Smooth muscle cell (in vitro differentiated cells): Measurements from ENCODE around the gene IDH3A. TPM values are rescaled to one million over a fixed set of nuclear protein-coding genes. Genes with fewer than 3 reads are reported as not detected.

Experiments
- DNase-seq: peaks from one replicate; lab custom pipeline; 2025; ENCODE audit not compliant: unreplicated experiment; lab: John Stamatoyannopoulos, UW
- H2AFZ ChIP-seq: fragments of 200-600 bp; sonication (generic); 2 replicates; pipeline ENCODE4 v1.6.0; 2016; ENCODE audit warnings: antibody characterized with exemption, low read depth, mild to moderate bottlenecking
- H3F3A ChIP-seq: fragments of 200-600 bp; sonication (generic); 2 replicates; pipeline ENCODE4 v1.6.0; 2017; ENCODE audit warnings: antibody characterized with exemption, low read depth
- H3K27ac ChIP-seq: fragments of 200-600 bp; sonication (generic); 2 replicates; pipeline ENCODE4 v1.5.1; 2016; ENCODE audit warnings: low read depth, mild to moderate bottlenecking
- H3K27me3 ChIP-seq: fragments of 200-600 bp; sonication (generic); 2 replicates; pipeline ENCODE4 v1.6.1; 2016; ENCODE audit warnings: low read depth, mild to moderate bottlenecking
- H3K36me3 ChIP-seq: fragments of 200-600 bp; sonication (generic); 2 replicates; pipeline ENCODE4 v1.5.1; 2016; ENCODE audit warnings: low read depth
- H3K4me1 ChIP-seq: fragments of 200-600 bp; sonication (generic); 2 replicates; pipeline ENCODE4 v1.5.1; 2016; ENCODE audit warnings: low read depth
- H3K4me2 ChIP-seq: fragments of 200-600 bp; sonication (generic); 2 replicates; pipeline ENCODE4 v1.6.0; 2016; ENCODE audit warnings: mild to moderate bottlenecking
- H3K4me3 ChIP-seq: fragments of 200-600 bp; sonication (generic); 2 replicates; pipeline ENCODE4 v1.5.1; 2016; ENCODE audit warnings: mild to moderate bottlenecking
- H3K79me2 ChIP-seq: fragments of 200-600 bp; sonication (generic); 2 replicates; pipeline ENCODE4 v1.6.0; 2016; ENCODE audit warnings: low read depth, mild to moderate bottlenecking
- H3K9ac ChIP-seq: fragments of 200-600 bp; sonication (generic); 2 replicates; pipeline ENCODE4 v1.6.0; 2016; ENCODE audit warnings: low read depth
- H3K9me3 ChIP-seq: fragments of 200-600 bp; sonication (generic); replicated peaks from 2 replicates; pipeline ENCODE4 v1.5.1; 2016; ENCODE audit warnings: low read depth
- H4K20me1 ChIP-seq: fragments of 200-600 bp; sonication (generic); 2 replicates; pipeline ENCODE4 v1.6.0; 2016; ENCODE audit warnings: low read depth
- WGBS: methylation state at CpG from one replicate; pipeline ENCODE4 v1.1.7; 2016; ENCODE audit warnings: low lambda C conversion rate; 5-methylcytosine and 5-hydroxymethylcytosine counted together
- polyA plus RNA-seq: library from polyadenylated mRNA; unstranded; fragments of >200 nt; fragmentation: Nextera tagmentation; extraction: Ambion mirVana; gene quantifications from 2 replicates; pipeline ENCODE4 v1.2.1, GENCODE V29; 2016
- total RNA-seq: library from RNA; depleted of rRNA; stranded (reverse); fragments of >200 nt; gene quantifications from 2 replicates; pipeline ENCODE4 v1.2.3, GENCODE V29; 2014
- TF ChIP-seq, protein P1 (sequence below): fragments of 200-600 bp; sonication (generic); IDR thresholded peaks from 2 replicates; pipeline ENCODE4 v1.5.1; 2017; ENCODE audit warnings: borderline replicate concordance, mild to moderate bottlenecking, antibody characterized with exemption; ENCODE audit not compliant: insufficient read depth, poor library complexity, severe bottlenecking

IDH3A gene
- total and polyA plus RNA-seq, 2 experiments from 2014 or later: 31.3 to 56.9 TPM

DNA sequence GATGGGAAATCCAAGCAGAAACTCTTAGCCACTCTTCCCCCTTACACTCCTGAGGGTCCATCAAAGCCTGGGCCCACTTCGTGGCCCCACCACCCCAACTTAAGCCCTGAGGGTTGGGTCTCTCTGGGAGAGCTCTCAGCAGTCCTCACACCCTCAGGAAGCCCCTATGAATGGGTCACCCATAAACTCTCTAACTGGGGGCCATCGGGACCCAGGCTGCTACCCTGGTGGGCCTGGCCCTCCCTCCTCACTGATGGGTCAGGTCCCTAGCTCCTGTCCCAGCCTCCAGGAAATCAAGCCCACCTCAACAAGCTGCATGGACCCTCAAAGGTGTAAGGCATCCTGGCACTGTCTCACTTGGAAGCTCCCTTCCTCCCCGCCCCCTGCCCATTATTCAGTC is 37.4 kb upstream of the IDH3A start:
- Histone ChIP-seq H3K27me3 (no peaks in the 10 kb centered on the region), H3K79me2 (no peaks in the 10 kb centered on the region), H4K20me1 (no peaks in the 10 kb centered on the region), H3K4me3 (no peak overlapping the region), H3F3A (no peaks in the 10 kb centered on the region), H3K4me1 (no peaks in the 10 kb centered on the region), H3K4me2 (no peak overlapping the region), H3K36me3 (no peaks in the 10 kb centered on the region), H3K27ac (no peak overlapping the region), H3K9me3 (no peaks in the 10 kb centered on the region), H2AFZ (no peak overlapping the region), H3K9ac (no peak overlapping the region)
- TF ChIP-seq, protein P1, sequence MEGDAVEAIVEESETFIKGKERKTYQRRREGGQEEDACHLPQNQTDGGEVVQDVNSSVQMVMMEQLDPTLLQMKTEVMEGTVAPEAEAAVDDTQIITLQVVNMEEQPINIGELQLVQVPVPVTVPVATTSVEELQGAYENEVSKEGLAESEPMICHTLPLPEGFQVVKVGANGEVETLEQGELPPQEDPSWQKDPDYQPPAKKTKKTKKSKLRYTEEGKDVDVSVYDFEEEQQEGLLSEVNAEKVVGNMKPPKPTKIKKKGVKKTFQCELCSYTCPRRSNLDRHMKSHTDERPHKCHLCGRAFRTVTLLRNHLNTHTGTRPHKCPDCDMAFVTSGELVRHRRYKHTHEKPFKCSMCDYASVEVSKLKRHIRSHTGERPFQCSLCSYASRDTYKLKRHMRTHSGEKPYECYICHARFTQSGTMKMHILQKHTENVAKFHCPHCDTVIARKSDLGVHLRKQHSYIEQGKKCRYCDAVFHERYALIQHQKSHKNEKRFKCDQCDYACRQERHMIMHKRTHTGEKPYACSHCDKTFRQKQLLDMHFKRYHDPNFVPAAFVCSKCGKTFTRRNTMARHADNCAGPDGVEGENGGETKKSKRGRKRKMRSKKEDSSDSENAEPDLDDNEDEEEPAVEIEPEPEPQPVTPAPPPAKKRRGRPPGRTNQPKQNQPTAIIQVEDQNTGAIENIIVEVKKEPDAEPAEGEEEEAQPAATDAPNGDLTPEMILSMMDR: no peak
- no peak for DNase-seq
- 86% methylated on average over 3 of the region's 3 CpGs for WGBS

DNA sequence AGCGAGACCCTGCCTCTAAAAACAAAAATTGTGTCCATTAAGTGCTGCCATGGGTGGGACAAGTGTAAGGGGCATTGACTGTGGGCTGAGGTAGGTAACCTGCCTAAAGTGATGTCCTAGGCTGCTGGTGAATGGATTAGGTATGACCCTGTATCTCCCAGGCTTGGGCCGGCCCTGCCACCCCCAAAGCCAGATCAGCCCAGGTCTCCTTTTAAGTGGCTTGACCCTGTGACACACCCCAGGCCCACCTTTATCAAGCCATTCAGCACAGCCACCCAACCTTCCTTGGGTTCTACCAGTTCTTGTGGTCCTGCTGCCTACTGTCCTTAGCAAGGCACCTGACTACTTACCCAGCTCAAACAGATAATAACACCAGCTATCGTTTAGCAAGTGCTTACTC is 36.6 kb upstream of the IDH3A start:
- H3K4me3 ChIP-seq: no peak overlapping the region
- no peak overlapping the region for H3K27ac ChIP-seq
- H3K9ac ChIP-seq: no peak overlapping the region
- H3K4me2 ChIP-seq: no peak overlapping the region
- TF ChIP-seq, protein P1: no peak
- H3F3A ChIP-seq: no peaks in the 10 kb centered on the region
- H3K27me3 ChIP-seq: no peaks in the 10 kb centered on the region
- no peaks in the 10 kb centered on the region for H3K36me3 ChIP-seq
- 80% methylated on average over 3 of the region's 3 CpGs for WGBS
- H3K79me2 ChIP-seq: no peaks in the 10 kb centered on the region
- H2AFZ ChIP-seq: no peak overlapping the region
- no peaks in the 10 kb centered on the region for H3K4me1 ChIP-seq
- no peak for DNase-seq
- no peaks in the 10 kb centered on the region for H4K20me1 ChIP-seq
- no peaks in the 10 kb centered on the region for H3K9me3 ChIP-seq

DNA sequence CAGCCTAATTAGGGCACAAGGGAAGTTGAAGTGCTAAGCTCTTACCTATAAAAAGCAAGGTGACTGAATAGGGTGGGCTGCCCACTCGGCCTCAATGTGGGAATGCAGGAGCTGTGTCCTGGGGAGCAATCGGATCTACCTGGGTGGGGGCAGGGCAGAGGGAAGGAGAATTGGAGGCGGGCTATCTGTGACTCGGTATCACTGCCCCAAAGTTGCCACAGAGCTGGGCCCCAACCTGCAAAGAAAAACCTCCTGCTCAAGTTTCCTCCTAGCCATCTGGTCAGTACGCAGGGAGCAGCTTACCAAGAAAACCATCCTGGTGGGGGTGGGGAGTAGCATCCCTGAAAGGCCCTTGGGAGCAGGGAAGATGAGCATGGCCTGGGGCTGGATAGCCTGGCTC is 28.6 kb upstream of the IDH3A start:
- Histone ChIP-seq H3K9ac (no peak overlapping the region), H3K4me2 (no peak overlapping the region), H2AFZ (no peak overlapping the region), H4K20me1 (no peaks in the 10 kb centered on the region), H3K27me3 (no peaks in the 10 kb centered on the region), H3F3A (no peaks in the 10 kb centered on the region), H3K27ac (no peak overlapping the region), H3K79me2 (no peaks in the 10 kb centered on the region), H3K4me3 (no peak overlapping the region), H3K4me1 (no peaks in the 10 kb centered on the region), H3K9me3 (no peaks in the 10 kb centered on the region), H3K36me3 (no peaks in the 10 kb centered on the region)
- DNase-seq: no peak
- WGBS: 79% methylated on average over 5 of the region's 5 CpGs
- TF ChIP-seq, protein P1: no peak

DNA sequence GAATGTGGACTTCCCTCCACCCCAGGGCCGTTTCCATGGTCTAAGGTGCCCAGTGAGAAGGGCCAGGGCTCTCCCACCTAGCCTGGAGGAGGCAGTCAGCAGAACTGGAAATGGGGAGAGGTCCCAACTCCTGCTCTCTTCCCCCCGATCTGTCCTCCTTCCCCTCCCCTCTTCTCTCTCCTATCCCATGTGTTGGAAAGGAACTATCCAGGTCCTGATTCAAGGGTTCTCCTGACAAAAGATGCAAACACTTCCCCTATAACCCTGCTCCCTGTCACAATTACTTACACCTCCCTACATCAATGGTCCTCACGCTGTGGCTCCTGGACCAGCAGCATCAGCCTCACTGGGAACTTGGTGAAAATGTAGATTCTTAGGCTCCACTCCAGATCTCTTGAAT is 23.9 kb upstream of the IDH3A start:
- H3K9ac ChIP-seq: no peak overlapping the region
- DNase-seq: no peak
- no peaks in the 10 kb centered on the region for H3K27me3 ChIP-seq
- TF ChIP-seq, protein P1: no peak
- no peaks in the 10 kb centered on the region for H3F3A ChIP-seq
- H2AFZ ChIP-seq: no peak overlapping the region
- no peak overlapping the region for H3K27ac ChIP-seq
- H4K20me1 ChIP-seq: no peaks in the 10 kb centered on the region
- H3K4me2 ChIP-seq: no peak overlapping the region
- H3K4me3 ChIP-seq: no peak overlapping the region
- H3K79me2 ChIP-seq: no peaks in the 10 kb centered on the region
- H3K4me1 ChIP-seq: no peaks in the 10 kb centered on the region
- no peaks in the 10 kb centered on the region for H3K9me3 ChIP-seq
- WGBS: 77% methylated on average over 3 of the region's 3 CpGs
- H3K36me3 ChIP-seq: no peaks in the 10 kb centered on the region
